GM21786 (cell line): ENCODE data around the gene TERF2IP.

ENCODE experiments used
- ATAC-seq: cut with Tn5 transposase; IDR thresholded peaks from one replicate; pipeline ENCODE4 v1.9.1; 2021; ENCODE audit not compliant: unreplicated experiment

Gene TERF2IP, protein sequence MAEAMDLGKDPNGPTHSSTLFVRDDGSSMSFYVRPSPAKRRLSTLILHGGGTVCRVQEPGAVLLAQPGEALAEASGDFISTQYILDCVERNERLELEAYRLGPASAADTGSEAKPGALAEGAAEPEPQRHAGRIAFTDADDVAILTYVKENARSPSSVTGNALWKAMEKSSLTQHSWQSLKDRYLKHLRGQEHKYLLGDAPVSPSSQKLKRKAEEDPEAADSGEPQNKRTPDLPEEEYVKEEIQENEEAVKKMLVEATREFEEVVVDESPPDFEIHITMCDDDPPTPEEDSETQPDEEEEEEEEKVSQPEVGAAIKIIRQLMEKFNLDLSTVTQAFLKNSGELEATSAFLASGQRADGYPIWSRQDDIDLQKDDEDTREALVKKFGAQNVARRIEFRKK

DNA sequence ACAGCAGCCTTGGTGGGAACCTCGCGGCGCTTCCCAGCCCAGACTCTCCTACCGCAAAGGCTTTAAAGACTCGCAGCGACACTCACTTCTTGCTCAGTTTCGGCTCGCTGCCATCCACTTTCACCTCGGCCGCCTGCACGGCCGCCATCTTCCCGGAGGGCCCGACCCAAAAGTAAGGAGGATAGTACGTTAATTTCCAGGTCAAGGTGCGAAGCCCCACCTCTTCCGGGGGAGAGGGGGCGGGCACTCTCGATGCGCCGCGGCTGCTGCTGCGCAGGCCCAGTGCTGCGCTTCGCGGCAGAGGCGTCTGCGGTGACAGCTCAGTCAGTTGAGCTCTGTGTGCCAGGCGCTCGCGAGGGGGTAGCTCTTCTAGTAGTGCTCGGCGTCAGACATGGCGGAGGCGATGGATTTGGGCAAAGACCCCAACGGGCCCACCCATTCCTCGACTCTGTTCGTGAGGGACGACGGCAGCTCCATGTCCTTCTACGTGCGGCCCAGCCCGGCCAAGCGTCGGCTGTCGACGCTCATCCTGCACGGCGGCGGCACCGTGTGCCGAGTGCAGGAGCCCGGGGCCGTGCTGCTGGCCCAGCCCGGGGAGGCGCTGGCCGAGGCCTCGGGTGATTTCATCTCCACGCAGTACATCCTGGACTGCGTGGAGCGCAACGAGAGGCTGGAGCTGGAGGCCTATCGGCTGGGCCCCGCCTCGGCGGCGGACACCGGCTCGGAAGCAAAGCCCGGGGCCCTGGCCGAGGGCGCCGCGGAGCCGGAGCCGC, at the start of gene TERF2IP, which contains the start of gene KARS1:
Gene TERF2IP (plus strand): TSS at position 282 of the 773 bp plus-strand sequence. CDS start 110 bp downstream, at position 392.
Gene KARS1 (minus strand): TSS at position 174 of the 773 bp plus-strand sequence. CDS start 26 bp downstream, at position 148.
- peak; percentile 85 for ATAC-seq

DNA sequence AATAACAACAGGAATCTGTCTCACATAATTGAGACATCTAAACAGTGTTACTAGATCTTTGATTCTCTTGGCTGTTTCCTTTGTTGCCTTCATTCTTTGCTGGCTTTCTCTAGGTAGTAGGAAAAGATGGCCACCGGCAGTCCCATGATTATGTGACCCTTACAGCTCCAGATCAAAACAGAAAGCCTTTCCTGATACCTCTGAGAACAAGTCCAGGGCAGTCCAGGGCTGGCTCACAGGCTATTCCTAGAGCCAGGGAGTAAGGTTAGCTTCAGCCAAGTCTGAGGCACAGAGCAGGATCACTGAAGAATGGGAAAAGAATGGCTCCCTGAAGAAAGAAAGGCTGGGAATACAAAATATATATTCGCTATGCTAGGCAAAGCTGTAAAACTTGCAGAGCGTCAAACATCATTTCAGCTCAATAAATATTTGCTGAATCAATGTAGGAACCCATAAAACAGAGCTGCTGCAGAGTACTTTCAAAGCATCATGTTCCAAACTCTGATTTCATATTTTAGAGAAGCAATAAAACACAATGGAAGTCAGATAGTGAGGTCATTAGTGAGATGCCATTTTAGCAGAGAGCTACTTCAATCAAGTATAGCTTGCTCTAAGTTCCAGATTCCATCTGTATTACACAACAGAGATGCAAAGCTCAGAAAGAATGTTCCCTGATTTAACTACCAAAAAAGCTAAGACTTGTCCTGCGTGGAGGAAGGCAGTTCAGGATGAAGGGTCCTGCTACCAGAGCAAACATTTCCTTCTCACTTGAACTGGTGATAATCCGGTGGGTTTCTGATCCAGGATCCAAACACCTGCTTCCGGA, 47.9 kb upstream of the TERF2IP start:
- no peak for ATAC-seq

DNA sequence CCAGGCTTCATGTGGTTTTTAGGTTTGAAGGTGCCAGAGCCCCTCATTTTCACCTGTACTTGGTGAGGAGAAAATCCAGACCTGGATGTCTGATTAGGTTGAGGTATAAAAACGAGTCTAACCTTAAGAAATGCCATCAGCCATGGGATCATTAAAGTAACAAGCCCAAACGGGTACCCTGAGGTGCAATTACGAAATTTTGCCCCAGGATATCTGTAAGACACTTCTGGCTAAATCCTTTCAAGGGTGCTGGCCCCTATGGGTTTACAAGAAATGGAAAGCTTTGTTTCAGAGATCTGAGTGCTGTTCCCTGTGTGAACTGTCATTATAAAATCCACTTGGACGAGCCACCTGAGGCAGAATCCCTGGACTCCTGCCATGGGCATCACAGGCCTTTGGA, 44.3 kb upstream of the TERF2IP start:
- ATAC-seq, result no peak

DNA sequence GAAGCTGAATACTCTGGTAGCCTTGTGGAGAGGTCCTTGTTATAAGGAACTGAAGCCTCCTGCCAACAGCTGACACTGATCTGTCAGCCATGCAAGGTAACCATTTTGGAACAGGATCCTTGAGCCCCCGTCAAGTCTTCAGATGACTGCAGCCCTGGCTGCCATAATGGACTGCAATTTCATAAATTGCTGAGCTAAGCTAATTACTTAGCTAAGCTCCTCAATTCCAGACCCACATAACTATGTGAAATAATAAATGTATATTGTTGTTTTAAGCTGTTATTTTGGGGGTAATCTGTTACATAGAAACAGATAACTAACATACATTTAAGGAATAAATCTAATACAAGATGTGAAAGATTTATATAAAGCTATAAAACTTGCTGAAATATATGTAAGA, 41.1 kb upstream of the TERF2IP start:
- no peak for ATAC-seq

DNA sequence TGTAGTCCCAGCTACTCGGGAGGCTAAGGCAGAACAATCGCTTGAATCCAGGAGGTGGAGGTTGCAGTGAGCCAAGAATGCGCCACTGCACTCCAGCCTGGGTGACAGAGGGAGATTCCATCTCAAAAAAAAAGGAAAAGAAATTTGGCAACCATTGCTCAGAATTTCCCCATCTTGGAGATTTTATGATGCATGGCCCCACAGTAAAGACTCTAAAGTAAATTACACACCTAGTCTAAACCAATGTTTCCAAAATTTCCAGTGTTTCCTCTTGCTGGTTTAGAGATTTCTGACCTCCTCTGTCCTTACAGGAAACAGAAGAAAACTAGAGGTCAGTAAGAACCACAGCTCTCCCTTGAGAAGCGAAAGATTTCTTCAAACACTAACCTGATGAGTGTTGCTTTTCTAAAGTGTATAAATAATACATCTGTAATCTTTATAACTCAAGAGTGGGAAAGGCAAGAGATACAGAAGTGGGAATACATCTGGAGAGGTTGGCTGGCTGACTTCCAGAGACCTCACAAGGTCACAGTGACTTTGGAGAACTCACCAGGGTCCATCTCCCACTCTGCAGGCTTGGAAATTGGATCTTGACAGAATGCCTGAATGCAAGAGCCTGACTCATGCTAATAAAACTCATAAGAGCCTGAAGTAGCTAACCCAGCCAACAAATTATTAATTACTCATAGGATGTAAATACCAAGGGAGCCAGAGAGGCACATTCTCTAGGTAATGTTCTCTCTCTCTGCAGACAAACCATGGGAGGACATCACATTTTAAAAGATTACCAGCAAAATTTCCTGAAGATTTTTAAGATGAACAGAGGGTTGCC, 33.3 kb upstream of the TERF2IP start:
- ATAC-seq, result no peak

DNA sequence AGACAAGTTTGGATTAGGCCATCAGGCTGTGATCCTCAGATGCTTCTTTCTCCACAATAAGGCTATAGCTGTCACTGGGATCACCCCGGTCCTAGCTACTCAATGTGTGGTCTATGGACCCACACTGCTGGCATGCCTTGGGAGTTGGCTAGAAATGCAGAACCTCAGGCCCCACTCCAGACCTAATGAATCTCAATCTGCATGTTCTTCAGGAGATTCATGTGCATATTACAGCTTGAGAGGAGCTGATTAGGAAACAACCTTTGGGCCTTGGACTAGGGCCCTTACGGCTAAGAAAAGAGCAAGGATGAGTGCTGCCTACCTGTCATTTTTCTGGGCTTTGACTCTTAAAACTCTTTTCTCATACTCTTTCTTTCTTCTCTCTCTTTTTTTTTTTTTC, 32.0 kb upstream of the TERF2IP start:
- no peak for ATAC-seq

DNA sequence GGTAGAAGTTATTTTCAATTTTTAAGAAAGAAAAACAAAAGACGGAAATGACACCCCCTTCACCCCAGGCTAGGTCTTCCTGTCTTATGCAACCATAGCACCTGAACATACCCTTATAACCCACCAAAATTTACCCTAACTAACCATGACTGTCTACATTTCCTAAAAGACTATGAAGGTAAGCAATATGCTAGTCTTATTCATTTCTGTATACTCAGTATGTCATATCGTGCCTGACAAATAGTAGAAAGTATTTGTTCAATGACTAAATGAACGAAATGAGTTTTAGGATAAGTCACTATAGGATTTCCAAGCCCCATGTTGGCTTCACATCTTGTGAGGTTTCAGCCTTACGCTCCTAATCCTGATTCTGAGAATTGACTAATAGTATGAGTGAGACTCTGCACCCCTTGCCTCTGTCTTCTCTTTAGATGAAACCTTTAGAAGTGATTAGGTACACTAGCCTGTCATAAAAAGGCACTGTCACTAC, 31.0 kb upstream of the TERF2IP start:
- ATAC-seq, result no peak

DNA sequence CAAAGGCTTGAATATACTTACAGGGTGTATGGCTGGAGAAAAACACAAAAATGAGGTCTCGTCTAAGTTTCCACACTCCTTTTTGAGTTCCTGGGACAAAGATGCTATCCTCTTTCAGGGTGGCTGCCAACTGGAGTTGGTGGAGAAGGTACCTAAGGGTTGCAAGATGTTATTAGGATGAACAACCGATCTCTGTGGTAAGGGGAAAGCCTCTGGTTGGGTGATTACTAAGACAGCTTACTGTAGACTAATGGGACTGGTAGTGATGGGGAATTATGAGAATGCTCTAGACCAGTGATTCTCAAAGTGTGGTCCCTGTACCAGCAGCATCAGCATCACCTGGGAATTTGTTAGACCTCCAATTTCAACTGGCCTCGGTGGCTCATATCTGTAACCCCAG, 30.5 kb upstream of the TERF2IP start:
- ATAC-seq, result no peak

DNA sequence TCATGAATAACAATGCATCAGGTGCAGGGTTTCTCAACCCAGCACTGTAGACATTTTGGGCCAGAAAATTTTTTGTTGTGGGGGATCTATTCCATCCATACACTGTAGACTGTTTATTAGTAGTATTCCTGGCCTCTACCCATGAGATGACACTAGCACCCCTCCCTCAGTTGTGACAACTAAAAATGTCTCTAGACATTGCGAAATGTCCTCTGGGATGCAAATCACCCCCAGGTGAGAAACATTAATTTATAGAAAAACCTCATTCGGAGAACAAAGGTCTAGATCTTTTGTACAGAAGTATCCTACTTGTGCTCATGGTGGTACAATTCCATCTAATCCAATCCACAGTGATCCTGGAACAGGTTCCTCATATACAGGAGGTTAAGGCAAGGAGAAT, 28.8 kb upstream of the TERF2IP start:
- ATAC-seq, result no peak

DNA sequence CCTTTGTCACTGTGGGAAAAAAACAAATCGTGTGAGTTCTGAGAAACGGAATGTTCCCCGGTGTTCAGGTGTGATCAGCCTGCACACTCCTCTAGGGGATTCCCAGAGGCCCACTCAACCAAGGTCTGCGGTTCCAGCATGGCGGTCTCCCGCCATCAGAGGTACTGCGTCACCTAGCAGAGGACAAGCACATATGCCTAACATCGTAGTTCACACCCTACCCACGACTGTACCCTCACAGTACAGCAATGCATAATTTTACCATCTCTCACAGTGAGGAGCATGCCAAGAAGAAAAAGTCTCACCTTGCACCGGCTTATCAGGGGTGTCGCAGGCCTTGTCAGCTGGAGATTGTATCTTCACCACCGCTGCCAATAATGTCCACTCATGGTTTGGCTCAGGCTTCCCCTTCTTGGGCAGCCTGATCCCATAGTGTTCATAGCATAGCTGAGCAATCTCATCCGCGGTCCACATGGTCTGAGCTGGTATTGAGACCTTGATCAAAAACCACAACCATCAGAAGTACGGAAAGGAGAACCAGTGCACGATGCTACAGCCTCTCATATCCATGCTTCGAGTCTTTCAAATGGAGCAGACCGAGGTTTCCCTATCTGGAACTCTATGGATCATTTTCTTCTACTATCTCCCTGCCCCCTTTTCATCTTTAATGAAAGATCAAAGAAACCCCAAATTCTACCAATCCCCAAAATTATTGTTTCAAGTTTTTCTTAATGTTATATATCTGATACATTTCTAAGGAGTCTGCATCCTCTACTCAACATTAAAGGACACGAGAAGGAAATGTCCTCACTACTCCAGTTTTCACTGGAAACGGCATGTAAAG, 27.0 kb upstream of the TERF2IP start:
- no peak for ATAC-seq

DNA sequence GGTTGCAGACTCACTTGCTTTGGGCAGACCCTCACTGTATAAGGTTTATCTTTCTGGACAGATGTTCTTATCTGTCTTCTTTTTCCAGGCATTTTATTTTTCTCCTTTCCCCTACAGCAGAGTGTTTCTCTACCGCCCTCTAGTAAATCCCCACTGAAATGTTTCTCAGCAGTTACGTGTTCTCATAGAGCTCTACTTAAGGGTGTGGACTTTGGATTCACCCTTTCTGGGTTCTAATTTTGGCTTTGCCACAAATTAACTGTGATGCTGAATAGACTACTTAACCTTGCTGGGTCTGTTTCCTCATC, 26.4 kb upstream of the TERF2IP start:
- no peak for ATAC-seq

DNA sequence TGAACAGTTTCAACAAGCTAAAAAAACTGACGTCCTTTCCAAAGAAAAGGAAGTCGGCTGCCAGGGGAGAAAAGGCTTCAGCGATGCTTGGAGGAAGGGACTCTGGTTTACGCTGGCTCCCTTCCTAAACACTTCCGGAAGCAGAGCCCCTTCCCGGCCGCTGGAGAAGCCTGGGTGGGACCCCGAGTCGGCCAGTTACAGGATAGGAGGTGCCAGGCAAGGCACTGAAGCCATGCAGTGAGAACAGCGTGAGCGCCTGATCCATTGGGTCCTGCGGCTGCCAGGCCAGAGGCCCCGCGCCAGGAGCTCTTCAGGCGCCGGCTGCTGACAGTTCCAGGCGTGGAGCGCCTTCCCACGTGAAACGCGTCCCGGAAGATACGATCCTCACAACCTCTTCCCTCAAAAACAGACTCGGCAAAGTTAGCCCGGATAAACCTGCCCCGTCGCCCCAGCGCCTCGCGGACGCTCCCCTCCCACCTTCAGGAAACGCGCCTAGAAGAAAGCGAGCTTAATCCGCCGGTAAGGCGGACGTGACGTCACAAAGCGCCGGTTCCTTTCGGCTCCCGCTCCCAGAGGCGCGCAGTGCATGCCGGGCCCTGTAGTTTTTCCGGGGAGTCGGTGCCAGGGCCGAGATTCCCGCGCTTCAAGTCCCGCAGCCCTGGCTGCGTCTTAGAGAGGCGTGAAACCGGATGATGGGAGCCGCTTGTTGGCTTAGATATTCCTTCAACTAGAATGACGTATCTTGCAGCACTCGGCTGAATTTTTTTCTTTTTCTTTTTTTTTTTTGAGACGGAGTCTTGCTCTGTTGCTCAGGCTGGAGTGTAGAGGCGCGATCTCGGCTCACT, 24.6 kb upstream of the TERF2IP start, which contains the start of gene ADAT1:
Gene ADAT1 (minus strand): TSS at position 521 of the 845 bp plus-strand sequence. CDS start 2,482 bp downstream, outside the sequence.
- ATAC-seq, result peak; percentile 93

DNA sequence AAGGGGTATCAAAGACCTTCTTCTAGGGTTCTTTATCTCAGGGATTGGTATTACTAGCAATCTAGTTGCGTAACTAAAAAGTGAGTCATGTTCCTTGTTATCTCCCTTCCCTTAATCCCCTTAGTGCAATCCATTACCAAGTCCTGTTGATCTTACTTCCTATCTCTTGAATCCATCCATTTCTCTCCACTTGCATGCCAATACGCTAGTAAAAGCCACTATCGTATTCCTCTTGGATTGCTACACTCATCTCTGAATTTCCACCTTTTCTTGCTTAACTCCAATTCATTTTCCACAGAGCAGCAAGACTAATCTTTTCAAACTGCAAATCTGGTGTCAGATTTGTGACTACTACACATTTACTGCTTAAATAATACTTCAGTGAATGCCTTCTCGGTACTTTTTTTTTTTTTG, 22.6 kb upstream of the TERF2IP start:
- no peak for ATAC-seq

DNA sequence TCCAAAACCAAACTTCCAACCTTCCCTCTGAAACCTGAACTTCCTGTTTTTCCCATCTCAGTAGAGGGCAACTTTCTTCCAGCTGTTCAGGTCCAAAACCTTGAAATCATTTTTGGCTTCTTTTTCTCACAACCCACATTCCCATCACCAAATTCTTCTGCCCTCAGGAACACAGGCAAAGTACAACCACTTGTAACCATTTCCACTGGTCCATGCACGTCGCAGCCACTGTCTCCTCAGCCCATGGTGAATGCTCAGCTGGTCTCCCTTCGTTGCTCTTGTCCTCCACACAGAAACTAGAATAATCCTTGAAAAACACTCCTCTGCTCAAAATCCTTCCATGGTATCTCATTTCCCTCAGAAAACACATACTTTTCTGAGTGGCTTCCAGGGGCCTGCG, 20.8 kb upstream of the TERF2IP start:
- ATAC-seq, result no peak

DNA sequence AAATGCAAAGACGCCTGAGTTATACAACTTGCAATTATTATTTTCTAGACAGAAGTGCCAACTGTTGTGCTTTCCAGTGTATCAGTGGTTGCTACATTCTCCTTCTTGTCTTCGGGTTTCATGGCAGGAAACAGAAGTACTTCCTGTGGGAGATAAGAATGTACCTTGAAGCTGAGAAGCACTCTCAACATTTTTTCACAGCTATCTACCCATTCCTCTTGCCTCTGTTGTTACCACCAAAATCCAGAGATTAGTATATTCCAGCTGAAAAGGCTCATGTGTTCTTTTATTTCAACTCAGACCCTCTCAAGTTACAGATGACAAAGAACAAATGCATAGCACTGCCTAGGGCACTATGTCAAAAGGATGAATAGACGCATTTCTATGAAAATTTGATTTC, 19.7 kb upstream of the TERF2IP start:
- no peak for ATAC-seq

DNA sequence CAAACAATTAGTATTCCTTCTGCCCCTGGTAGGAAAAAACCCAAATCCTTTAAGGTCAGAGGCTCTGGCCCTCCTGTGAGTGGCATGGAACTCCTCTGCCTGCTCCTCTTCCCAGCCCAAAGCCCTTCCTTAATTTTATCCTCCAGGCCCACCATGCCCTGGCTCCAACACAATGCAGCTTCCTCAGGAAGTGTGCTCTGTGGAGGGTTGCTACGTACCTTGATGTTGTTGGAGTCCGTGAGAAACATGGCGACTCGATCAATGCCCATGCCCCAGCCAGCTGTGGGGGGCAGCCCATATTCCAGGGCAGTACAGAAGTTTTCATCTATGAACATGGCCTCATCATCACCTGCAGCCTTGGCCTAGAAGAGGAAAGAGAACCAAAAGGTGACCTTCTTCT, 19.2 kb upstream of the TERF2IP start:
- ATAC-seq, result no peak

DNA sequence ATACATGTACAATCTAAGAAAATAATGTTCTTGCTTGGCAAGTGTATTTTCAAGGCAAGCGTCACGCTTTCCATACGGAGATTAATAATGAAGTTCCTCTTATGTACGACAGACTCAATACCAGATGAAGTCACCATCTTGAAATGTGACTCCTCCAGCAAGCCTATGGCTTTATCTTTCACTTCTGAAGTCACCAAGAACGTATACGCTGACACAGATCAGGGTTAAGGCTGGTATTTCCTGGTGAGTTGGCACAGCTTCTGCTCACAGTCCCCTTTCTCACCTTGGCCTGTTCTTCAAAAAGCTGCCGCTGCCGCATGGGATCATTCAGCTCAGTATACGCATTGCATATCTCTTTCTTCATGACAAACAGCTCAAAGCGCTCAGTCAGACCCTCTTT, 18.4 kb upstream of the TERF2IP start:
- ATAC-seq, result no peak

DNA sequence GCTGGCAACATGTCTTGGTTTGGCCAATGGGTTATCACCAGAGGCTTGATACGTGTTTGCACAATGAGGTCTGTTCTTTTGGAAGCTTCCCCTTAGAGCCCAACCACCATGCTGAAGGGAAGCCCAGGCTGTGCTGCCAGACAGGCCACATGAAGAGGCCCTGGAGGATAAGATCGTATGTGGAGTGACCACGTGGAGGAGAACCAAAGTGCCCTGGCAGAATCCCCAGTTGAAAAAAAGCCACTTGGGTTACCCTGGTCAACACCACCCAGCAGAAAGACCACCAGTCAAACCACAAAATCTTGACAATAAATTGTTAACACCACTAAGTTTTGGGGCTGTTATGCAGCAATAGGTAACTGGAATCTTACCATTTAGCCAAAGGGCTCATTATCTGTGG, 17.5 kb upstream of the TERF2IP start:
- no peak for ATAC-seq
